AG04449 (cell line): Measurements from ENCODE around the gene EPAS1.

Source experiments
- CTCF ChIA-PET: fragments of 350-600 bp; formaldehyde crosslinking; extraction: SDS; loops from one replicate; lab custom pipeline; 2021; ENCODE audit warnings: antibody characterized with exemption; lab: Yijun Ruan, JAX
- POLR2A ChIA-PET: fragments of 400-600, 350-600 bp; formaldehyde crosslinking; extraction: SDS; loops from one replicate; lab custom pipeline; 2020; ENCODE audit warnings: antibody characterized with exemption, inconsistent platforms; lab: Yijun Ruan, JAX
- DNase-seq: peaks from one replicate; pipeline ENCODE4 v3.0.0-alpha.2; 2010; ENCODE audit warnings: low read depth, low spot score
- H3K4me3 ChIP-seq: 2 replicates; pipeline ENCODE4 v1.5.1; 2011; ENCODE audit warnings: low read depth, mild to moderate bottlenecking, control low read depth, low read length
- TF ChIP-seq, protein P1 (sequence below): IDR thresholded peaks from one replicate; pipeline ENCODE4 v1.5.1; 2011; ENCODE audit warnings: mild to moderate bottlenecking, moderate library complexity, low read length, control low read depth, inconsistent platforms; ENCODE audit not compliant: insufficient read depth; ENCODE audit errors: missing control alignments

The EPAS1 gene

DNA sequence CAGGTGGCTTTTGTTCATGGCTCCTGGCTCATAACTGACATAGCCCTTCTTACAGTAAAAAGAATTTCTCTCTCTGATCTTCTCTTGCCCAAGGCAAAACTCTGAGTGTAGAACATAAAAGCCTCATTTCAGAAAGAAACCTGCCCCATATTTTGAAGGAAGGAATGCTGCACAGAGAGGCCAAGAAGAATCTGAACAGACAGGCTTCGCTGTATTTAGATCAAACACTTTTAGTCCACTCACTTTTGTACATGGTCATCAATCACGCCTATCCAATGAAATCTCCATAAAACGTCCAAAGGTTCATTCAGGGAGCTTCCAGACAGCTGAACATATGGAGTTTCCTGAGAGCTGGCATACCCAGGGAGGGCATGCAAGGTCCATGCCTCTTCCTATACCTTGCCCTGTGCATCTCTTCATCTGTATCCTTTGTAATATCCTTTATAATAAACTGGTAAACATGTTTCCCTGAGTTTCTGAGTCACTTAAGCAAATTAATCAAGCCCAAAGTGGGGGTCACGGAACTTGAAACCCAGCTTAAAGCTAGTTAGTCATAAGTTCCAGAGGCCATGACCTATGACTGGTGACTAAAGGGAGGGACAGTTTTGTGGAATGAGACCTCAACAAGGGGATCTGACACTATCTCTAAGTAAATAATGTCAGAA is 119.7 kb downstream of the EPAS1 start:
- ChIA-PET CTCF (no interaction called here), POLR2A (no interaction called here)
- H3K4me3 ChIP-seq = no peak overlapping the region
- TF ChIP-seq, protein P1, sequence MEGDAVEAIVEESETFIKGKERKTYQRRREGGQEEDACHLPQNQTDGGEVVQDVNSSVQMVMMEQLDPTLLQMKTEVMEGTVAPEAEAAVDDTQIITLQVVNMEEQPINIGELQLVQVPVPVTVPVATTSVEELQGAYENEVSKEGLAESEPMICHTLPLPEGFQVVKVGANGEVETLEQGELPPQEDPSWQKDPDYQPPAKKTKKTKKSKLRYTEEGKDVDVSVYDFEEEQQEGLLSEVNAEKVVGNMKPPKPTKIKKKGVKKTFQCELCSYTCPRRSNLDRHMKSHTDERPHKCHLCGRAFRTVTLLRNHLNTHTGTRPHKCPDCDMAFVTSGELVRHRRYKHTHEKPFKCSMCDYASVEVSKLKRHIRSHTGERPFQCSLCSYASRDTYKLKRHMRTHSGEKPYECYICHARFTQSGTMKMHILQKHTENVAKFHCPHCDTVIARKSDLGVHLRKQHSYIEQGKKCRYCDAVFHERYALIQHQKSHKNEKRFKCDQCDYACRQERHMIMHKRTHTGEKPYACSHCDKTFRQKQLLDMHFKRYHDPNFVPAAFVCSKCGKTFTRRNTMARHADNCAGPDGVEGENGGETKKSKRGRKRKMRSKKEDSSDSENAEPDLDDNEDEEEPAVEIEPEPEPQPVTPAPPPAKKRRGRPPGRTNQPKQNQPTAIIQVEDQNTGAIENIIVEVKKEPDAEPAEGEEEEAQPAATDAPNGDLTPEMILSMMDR = no peak
- DNase-seq = no peak

DNA sequence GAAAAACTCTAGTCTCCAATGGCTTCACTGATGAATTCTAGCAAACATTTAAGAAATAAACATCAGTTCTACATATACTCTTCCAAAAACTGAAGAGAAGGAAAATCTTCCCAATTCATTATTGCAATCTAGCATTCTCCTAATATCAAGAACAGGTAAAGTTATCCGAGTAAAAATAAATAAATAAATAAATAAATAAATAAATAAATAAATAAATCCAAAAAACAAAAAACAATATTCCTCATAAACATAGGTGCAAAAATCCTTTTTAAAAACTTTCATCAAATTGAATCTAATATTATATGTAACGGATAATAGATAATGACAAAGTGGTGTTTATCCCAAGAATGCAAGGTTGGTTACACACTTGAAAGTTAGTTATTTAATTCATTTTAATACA is 123.7 kb downstream of the EPAS1 start:
- CTCF ChIA-PET = no interaction called here
- POLR2A ChIA-PET = no interaction called here
- TF ChIP-seq, protein P1 = no peak
- no peak for DNase-seq
- H3K4me3 ChIP-seq = no peak overlapping the region

DNA sequence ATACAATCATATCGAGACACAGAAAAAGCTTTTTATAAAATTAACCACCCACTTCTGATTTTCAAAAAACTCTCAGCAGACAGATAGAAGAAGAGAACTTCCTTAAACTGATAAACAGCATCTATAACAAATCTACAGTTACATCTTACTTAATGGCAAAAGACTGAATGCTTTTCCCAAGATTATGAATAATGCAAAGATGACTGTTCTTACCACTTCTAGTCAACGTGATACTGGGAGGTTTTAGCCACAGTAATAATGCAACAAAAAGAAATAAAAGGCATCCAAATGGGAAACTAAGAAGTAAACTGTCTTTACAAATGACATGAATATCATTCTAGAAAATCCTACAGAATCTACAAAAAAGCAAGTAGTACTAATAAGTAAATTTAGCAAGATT is 124.2 kb downstream of the EPAS1 start:
- DNase-seq = no peak
- no peak overlapping the region for H3K4me3 ChIP-seq
- ChIA-PET CTCF (no interaction called here), POLR2A (no interaction called here)
- TF ChIP-seq, protein P1 = no peak

DNA sequence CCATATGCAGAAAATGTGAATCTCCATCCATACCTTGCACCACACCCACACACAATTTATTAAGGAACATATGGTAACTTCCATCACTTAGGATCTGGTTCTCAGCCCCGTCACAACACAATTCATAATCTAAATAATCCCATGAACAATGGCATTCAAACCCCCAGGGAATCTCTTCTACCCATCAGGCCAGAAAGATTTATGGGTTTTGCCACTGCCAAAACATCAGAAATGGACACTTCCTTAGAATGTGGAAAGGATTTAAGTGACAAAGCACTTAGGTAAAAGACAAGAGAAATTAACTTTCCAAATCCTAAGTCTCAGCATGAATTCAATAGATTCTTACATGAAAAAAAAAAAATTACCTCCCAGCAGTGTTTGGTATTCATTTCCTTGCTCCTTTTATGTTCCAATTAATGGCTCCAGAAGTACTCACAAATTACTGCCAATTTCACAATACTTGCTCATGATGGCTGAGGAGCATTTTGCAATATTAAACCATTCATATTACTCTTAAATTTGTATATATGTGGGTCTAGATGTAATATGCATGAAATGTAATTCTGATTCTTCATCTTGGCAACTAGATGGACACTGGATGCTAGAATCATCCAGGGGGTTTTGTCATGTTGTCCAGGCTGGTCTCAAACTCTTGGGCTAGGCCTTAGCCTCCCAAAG is 125.6 kb downstream of the EPAS1 start:
- POLR2A ChIA-PET = no interaction called here
- CTCF ChIA-PET = interaction anchor here (1.0 kb wide), 1 partner anchor 429 kb away, joined by 3 read pairs; no protein-coding TSS in a partner anchor

DNA sequence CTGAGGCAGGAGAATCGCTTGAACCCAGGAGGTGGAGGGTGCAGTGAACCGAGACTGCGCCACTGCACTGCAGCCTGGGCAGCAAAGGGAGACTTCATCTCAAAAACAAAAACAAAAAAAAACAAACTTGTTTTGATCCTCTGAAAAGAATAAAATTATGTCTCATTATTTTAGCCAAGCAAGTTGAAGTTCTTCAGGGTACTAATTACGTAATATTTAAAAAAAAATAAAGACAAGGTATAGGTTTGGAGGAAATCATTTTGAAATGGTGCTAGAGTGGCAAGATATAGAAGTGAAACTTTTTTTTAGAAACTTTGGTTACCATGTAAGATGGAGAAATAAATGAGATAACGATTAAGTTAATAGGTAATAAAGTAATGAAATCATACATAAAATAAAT is 127.7 kb downstream of the EPAS1 start:
- CTCF ChIA-PET = interaction anchor here (0.7 kb wide), 1 partner anchor 493 kb away, joined by 3 read pairs; no protein-coding TSS in a partner anchor
- POLR2A ChIA-PET = no interaction called here
- TF ChIP-seq, protein P1 = no peak
- H3K4me3 ChIP-seq = no peak overlapping the region
- DNase-seq = no peak

More for the DNA sequence above, 125.6 kb downstream of the EPAS1 start:
- TF ChIP-seq, protein P1 = no peak
- H3K4me3 ChIP-seq = no peak overlapping the region
- no peak for DNase-seq

DNA sequence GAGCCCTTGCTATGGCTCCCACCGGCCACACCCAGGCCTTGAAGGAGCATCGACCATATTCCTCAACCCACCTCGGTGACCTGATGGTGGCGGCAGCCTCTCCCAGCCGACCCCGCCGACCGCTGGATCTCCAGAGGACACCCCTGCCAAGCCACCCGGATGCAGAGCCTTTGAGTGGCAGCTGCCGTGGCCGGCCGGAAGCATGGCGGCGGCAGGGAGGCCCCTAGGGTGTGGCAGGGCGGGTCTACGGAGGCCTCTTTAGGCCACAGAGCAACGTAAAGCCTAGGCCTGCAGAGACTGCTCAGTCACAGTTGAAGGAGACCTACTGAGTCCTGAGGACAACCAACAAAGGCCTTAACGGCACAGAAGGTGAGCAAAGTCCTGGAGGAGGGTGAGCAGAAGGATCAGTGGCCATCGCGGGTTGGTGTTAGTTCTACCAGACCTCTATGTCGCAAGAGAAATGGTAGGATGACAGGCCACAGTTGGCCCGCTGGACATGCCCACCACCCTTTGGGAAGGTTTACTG is 131.8 kb downstream of the EPAS1 start:
- CTCF ChIA-PET = no interaction called here
- H3K4me3 ChIP-seq = no peak overlapping the region
- no peak for DNase-seq
- POLR2A ChIA-PET = no interaction called here
- TF ChIP-seq, protein P1 = no peak
